SK-N-SH treated with all-trans-retinoic acid at 6 μM for 48 hours (cell line): ENCODE measurements around the gene SETD1A.

Experiments
- ATAC-seq: fragments of 200-7000 bp; cut with Tn5 transposase; 3 replicates; pipeline ENCODE4 v1.9.1; 2020; ENCODE audit warnings: mild to moderate bottlenecking, moderate library complexity
- ARNTL ChIP-seq: fragments of 450-650 bp; formaldehyde crosslinking; IDR thresholded peaks from 2 replicates; pipeline ENCODE4 v1.5.0; 2020; ENCODE audit warnings: low read depth, mild to moderate bottlenecking, moderate library complexity, borderline replicate concordance
- CSDC2 ChIP-seq: fragments of 250-450 bp; sonication (Bioruptor Pico); IDR thresholded peaks from 2 replicates; pipeline ENCODE4 v1.5.0; 2020; ENCODE audit warnings: mild to moderate bottlenecking, moderate library complexity
- GLIS3 ChIP-seq: fragments of 250-450 bp; sonication (Bioruptor Pico); IDR thresholded peaks from 2 replicates; pipeline ENCODE4 v1.5.0; 2020; ENCODE audit warnings: mild to moderate bottlenecking, moderate library complexity
- ISL1 ChIP-seq: fragments of 250-450 bp; sonication (Bioruptor Pico); IDR thresholded peaks from 2 replicates; pipeline ENCODE4 v2.1.2; 2022; ENCODE audit warnings: mild to moderate bottlenecking, moderate library complexity
- OSR1 ChIP-seq: fragments of 250-450 bp; sonication (Bioruptor Pico); IDR thresholded peaks from 2 replicates; pipeline ENCODE4 v1.8.0; 2022; ENCODE audit warnings: moderate library complexity, mild to moderate bottlenecking, inconsistent platforms
- PPARA ChIP-seq: fragments of 250-450 bp; sonication (Bioruptor Pico); IDR thresholded peaks from 2 replicates; pipeline ENCODE4 v1.5.0; 2020; ENCODE audit warnings: mild to moderate bottlenecking, borderline replicate concordance
- SNAI2 ChIP-seq: fragments of 250-450 bp; sonication (Bioruptor Pico); IDR thresholded peaks from 2 replicates; pipeline ENCODE4 v1.5.0; 2020; ENCODE audit warnings: mild to moderate bottlenecking, moderate library complexity
- TOX ChIP-seq: fragments of 250-450 bp; sonication (Bioruptor Pico); IDR thresholded peaks from 2 replicates; pipeline ENCODE4 v1.8.0; 2021; ENCODE audit warnings: mild to moderate bottlenecking, moderate library complexity, borderline replicate concordance
- ZC3H10 ChIP-seq: fragments of 250-450 bp; sonication (Bioruptor Pico); IDR thresholded peaks from 2 replicates; pipeline ENCODE4 v1.5.1; 2021; ENCODE audit warnings: mild to moderate bottlenecking, moderate library complexity
- ZFP3 ChIP-seq: fragments of 250-450 bp; sonication (Bioruptor Pico); IDR thresholded peaks from 2 replicates; pipeline ENCODE4 v1.5.0; 2020; ENCODE audit warnings: mild to moderate bottlenecking, moderate library complexity
- ZFP30 ChIP-seq: fragments of 450-650 bp; formaldehyde crosslinking; IDR thresholded peaks from 2 replicates; pipeline ENCODE4 v1.5.0; 2022; ENCODE audit warnings: mild to moderate bottlenecking, moderate library complexity
- ZNF565 ChIP-seq: fragments of 450-650 bp; formaldehyde crosslinking; conservative IDR thresholded peaks from 2 replicates; pipeline ENCODE4 v1.5.0; 2020; ENCODE audit warnings: low read depth, mild to moderate bottlenecking, moderate library complexity
- ZNF70 ChIP-seq: fragments of 450-650 bp; formaldehyde crosslinking; IDR thresholded peaks from 2 replicates; pipeline ENCODE4 v1.5.0; 2020; ENCODE audit warnings: mild to moderate bottlenecking, moderate library complexity
- ZNF8 ChIP-seq: fragments of 450-650 bp; formaldehyde crosslinking; IDR thresholded peaks from 2 replicates; pipeline ENCODE4 v1.5.0; 2020; ENCODE audit warnings: mild to moderate bottlenecking, moderate library complexity
- TF ChIP-seq, protein P1 (sequence below): fragments of 250-450 bp; sonication (Bioruptor Pico); IDR thresholded peaks from 2 replicates; pipeline ENCODE4 v1.5.1; 2020; ENCODE audit warnings: low read depth, mild to moderate bottlenecking, moderate library complexity
- TF ChIP-seq, protein P2 (sequence below): fragments of 250-450 bp; sonication (Bioruptor Pico); IDR thresholded peaks from 2 replicates; pipeline ENCODE4 v1.8.0; 2020; ENCODE audit warnings: mild to moderate bottlenecking, moderate library complexity, borderline replicate concordance
- TF ChIP-seq, protein P3 (sequence below): fragments of 250-450 bp; sonication (Bioruptor Pico); IDR thresholded peaks from 2 replicates; pipeline ENCODE4 v1.8.0; 2021; ENCODE audit warnings: low read depth, mild to moderate bottlenecking, moderate library complexity, borderline replicate concordance
- TF ChIP-seq, protein P4 (sequence below): fragments of 250-450 bp; sonication (Bioruptor Pico); IDR thresholded peaks from 2 replicates; pipeline ENCODE4 v1.5.0; 2020; ENCODE audit warnings: mild to moderate bottlenecking, moderate library complexity
- TF ChIP-seq, protein P5 (sequence below): fragments of 250-450 bp; sonication (Bioruptor Pico); IDR thresholded peaks from 2 replicates; pipeline ENCODE4 v1.5.1; 2021; ENCODE audit warnings: mild to moderate bottlenecking, moderate library complexity

Gene SETD1A

DNA sequence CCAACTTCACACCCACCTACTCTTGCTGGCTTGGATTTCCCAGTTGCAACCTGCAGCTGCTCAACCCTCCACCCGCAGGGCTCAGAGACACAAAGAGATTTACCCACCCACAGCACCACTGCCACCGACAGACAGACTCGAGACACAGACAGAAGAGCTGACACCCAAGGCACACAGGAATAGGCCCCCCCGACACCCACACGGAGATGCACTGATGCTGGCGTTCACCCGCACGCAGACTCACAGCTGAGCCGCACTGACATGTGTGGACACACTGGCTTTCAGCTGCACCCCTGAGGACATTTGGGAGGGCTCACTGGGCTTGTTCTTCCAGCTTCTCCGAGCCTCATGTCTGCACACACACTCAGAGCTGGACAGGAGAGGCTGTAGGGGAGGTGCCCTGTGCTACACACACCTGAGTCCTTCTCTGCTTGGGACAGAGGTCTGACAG lies 44.7 kb downstream of the SETD1A start:
- TF ChIP-seq, protein P1, sequence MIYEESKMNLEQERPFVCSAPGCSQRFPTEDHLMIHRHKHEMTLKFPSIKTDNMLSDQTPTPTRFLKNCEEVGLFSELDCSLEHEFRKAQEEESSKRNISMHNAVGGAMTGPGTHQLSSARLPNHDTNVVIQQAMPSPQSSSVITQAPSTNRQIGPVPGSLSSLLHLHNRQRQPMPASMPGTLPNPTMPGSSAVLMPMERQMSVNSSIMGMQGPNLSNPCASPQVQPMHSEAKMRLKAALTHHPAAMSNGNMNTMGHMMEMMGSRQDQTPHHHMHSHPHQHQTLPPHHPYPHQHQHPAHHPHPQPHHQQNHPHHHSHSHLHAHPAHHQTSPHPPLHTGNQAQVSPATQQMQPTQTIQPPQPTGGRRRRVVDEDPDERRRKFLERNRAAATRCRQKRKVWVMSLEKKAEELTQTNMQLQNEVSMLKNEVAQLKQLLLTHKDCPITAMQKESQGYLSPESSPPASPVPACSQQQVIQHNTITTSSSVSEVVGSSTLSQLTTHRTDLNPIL = no peak
- no peak for ATAC-seq

DNA sequence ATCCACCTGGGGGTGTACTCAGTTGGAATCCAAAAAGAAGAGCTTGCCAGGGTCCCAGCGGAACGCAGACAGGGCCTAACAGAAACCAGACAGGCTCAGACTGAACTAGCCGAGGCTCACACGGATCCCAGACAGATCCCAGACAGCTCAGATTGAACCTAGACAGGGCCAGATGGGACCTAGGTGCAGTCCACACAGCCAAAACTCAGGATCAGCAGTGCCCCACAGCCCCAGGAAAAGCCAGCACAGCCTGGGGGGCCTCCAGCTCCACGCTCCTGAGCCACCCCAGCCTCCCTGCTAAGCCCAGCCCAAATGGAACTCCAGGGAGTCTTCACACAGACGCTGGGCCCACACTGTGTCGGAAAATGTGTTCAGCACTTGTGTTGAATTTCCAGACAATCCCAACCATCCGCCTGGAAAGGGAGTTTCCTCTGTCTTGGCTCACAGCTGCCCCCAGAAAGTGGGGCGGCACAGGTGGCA lies 45.3 kb downstream of the SETD1A start:
- ATAC-seq = no peak

DNA sequence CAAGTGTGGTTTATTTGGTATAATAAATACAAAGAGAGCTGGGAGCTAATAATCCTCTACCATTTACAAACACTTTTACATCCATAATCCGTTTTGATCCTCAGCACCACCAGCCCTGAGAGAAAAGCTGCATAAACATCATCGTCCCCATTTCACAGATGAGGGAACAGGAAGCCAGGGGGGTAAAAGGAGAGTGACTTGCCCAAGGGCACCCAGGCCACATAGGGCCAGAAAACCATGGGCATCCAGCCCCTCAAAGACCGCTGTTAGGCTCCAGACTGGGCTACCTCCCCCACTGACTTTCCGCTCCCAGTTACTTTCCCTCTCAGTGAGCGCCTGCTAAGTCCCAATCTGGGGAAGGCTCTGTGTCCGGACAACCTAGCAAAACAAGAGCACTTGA lies 46.2 kb downstream of the SETD1A start:
- ATAC-seq = no peak
- TF ChIP-seq GLIS3 (CRISPR knock-in tag) (no peak), ZFP30 (CRISPR knock-in tag) (no peak), ZC3H10 (CRISPR knock-in tag) (no peak), TOX (CRISPR knock-in tag) (no peak), ZNF8 (CRISPR knock-in tag) (no peak), OSR1 (CRISPR knock-in tag) (no peak), ISL1 (no peak), SNAI2 (CRISPR knock-in tag) (no peak), CSDC2 (CRISPR knock-in tag) (no peak), ZNF70 (CRISPR knock-in tag) (no peak), ZNF565 (no peak), ARNTL (CRISPR knock-in tag) (no peak), PPARA (CRISPR knock-in tag) (no peak)
- TF ChIP-seq, protein P2, sequence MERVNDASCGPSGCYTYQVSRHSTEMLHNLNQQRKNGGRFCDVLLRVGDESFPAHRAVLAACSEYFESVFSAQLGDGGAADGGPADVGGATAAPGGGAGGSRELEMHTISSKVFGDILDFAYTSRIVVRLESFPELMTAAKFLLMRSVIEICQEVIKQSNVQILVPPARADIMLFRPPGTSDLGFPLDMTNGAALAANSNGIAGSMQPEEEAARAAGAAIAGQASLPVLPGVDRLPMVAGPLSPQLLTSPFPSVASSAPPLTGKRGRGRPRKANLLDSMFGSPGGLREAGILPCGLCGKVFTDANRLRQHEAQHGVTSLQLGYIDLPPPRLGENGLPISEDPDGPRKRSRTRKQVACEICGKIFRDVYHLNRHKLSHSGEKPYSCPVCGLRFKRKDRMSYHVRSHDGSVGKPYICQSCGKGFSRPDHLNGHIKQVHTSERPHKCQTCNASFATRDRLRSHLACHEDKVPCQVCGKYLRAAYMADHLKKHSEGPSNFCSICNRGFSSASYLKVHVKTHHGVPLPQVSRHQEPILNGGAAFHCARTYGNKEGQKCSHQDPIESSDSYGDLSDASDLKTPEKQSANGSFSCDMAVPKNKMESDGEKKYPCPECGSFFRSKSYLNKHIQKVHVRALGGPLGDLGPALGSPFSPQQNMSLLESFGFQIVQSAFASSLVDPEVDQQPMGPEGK (CRISPR knock-in tag) = no peak
- TF ChIP-seq, protein P1 = no peak
- TF ChIP-seq, protein P3, sequence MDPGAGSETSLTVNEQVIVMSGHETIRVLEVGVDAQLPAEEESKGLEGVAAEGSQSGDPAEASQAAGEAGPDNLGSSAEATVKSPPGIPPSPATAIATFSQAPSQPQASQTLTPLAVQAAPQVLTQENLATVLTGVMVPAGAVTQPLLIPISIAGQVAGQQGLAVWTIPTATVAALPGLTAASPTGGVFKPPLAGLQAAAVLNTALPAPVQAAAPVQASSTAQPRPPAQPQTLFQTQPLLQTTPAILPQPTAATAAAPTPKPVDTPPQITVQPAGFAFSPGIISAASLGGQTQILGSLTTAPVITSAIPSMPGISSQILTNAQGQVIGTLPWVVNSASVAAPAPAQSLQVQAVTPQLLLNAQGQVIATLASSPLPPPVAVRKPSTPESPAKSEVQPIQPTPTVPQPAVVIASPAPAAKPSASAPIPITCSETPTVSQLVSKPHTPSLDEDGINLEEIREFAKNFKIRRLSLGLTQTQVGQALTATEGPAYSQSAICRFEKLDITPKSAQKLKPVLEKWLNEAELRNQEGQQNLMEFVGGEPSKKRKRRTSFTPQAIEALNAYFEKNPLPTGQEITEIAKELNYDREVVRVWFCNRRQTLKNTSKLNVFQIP = no peak
- TF ChIP-seq, protein P4, sequence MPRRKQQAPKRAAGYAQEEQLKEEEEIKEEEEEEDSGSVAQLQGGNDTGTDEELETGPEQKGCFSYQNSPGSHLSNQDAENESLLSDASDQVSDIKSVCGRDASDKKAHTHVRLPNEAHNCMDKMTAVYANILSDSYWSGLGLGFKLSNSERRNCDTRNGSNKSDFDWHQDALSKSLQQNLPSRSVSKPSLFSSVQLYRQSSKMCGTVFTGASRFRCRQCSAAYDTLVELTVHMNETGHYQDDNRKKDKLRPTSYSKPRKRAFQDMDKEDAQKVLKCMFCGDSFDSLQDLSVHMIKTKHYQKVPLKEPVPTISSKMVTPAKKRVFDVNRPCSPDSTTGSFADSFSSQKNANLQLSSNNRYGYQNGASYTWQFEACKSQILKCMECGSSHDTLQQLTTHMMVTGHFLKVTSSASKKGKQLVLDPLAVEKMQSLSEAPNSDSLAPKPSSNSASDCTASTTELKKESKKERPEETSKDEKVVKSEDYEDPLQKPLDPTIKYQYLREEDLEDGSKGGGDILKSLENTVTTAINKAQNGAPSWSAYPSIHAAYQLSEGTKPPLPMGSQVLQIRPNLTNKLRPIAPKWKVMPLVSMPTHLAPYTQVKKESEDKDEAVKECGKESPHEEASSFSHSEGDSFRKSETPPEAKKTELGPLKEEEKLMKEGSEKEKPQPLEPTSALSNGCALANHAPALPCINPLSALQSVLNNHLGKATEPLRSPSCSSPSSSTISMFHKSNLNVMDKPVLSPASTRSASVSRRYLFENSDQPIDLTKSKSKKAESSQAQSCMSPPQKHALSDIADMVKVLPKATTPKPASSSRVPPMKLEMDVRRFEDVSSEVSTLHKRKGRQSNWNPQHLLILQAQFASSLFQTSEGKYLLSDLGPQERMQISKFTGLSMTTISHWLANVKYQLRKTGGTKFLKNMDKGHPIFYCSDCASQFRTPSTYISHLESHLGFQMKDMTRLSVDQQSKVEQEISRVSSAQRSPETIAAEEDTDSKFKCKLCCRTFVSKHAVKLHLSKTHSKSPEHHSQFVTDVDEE (CRISPR knock-in tag) = no peak
- TF ChIP-seq, protein P5, sequence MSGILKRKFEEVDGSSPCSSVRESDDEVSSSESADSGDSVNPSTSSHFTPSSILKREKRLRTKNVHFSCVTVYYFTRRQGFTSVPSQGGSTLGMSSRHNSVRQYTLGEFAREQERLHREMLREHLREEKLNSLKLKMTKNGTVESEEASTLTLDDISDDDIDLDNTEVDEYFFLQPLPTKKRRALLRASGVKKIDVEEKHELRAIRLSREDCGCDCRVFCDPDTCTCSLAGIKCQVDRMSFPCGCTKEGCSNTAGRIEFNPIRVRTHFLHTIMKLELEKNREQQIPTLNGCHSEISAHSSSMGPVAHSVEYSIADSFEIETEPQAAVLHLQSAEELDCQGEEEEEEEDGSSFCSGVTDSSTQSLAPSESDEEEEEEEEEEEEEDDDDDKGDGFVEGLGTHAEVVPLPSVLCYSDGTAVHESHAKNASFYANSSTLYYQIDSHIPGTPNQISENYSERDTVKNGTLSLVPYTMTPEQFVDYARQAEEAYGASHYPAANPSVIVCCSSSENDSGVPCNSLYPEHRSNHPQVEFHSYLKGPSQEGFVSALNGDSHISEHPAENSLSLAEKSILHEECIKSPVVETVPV = no peak

More for the DNA sequence above, 45.3 kb downstream of the SETD1A start:
- TF ChIP-seq ZC3H10 (CRISPR knock-in tag) (no peak), CSDC2 (CRISPR knock-in tag) (no peak), ZNF70 (CRISPR knock-in tag) (no peak), ISL1 (no peak), ARNTL (CRISPR knock-in tag) (no peak), TOX (CRISPR knock-in tag) (no peak), ZFP3 (CRISPR knock-in tag) (no peak)
- TF ChIP-seq, protein P4 (CRISPR knock-in tag) = no peak
